Raji (cell line): ENCODE measurements around the gene DDX19B.

Source experiments
- POLR2A ChIP-seq: IDR thresholded peaks from 2 replicates; pipeline ENCODE4 v1.6.1; 2011; ENCODE audit warnings: low read depth, low read length, control low read depth; ENCODE audit not compliant: insufficient read depth

Gene DDX19B

GRCh38 chr16:70380919-70381603 is 82.1 kb downstream of the DDX19B start:
- TF ChIP-seq POLR2A, result peak; percentile 90

- peak; percentile 47; the same call in 1 of the 2 replicates for TF ChIP-seq POLR2A
These were observed 82.8 kb downstream of the DDX19B start for GRCh38 chr16:70381604-70382342.

DNA sequence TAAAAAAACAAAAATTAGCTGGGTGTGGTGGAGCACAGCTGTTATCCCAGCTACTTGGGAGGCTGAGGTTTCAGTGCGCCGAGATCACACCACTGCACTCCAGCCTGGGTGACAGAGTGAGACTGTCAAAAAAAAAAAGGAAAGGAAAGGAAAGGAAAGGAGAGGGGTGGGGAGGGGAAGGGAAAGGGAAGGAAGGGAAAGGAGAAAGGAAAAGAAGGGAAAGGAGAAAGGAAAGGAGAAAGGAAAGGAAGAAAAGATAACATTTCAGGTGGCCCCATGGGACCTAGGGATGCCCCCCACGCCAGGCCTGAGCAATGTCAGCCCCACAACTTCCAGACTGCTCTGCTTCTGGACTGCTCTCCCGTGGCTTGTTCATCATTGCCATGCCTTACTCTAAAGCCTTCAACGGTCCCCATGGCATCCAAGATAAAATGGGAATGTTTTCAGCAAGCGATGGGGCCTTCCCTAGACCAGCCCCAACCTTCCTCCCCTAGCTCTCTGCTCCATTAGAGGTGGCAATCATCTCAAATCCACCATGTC is 84.5 kb downstream of the DDX19B start:
- no peak for TF ChIP-seq POLR2A
